ENCODE data around the gene MAP6.
"Not testable (repeated sequence)": the region's sequence is repeated elsewhere in the genome, so short reads cannot be mapped to it uniquely, and the experiment has no call there.

Gene MAP6

GRCh38 chr11:75589933-75590332 lies 78.9 kb downstream of the MAP6 start:
- no peak for DNase-seq

DNA sequence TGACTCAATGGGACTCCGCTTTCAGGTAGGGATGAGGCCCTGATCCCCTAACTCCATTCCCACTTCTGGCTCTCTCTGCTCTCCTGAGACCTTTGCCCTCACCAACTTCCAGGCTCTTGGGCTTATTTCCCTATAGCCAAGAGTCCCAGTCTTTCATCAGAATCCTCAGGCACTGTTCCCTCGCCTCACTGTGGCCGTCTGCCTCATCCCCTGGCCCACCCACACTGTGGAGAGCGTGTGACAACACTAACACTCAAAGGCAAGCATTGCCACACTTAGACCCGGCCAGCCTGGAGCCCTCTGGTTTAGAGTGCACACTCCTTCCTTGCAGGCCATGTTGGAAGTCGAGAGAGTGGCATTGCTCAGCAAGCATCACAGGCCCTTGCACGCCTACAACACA lies 79.8 kb downstream of the MAP6 start:
- DNase-seq = no peak

GRCh38 chr11:75588051-75588481 lies 80.8 kb downstream of the MAP6 start:
- no peak for DNase-seq

DNA sequence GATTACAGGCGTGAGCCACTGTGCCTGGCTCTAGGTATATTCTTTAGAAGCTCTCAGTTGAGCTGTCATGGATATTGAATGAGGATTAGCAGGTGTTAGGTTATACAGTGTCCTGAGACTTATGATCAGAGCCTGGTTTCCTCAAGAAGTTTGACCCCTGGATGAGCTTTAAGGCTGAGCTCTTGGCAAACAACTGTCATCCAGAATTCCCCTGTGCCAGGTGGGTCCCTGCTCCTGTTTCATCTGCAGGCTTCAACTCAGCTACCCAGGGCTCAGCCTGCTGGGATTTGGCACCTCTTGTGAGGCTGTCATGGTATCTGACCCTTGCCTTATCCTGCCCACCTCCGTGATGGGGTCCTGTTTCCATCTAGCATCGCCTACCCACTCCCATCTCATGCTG lies 82.4 kb downstream of the MAP6 start:
- no peak for DNase-seq

GRCh38 chr11:75585293-75585670 lies 83.6 kb downstream of the MAP6 start:
- DNase-seq = no peak

DNA sequence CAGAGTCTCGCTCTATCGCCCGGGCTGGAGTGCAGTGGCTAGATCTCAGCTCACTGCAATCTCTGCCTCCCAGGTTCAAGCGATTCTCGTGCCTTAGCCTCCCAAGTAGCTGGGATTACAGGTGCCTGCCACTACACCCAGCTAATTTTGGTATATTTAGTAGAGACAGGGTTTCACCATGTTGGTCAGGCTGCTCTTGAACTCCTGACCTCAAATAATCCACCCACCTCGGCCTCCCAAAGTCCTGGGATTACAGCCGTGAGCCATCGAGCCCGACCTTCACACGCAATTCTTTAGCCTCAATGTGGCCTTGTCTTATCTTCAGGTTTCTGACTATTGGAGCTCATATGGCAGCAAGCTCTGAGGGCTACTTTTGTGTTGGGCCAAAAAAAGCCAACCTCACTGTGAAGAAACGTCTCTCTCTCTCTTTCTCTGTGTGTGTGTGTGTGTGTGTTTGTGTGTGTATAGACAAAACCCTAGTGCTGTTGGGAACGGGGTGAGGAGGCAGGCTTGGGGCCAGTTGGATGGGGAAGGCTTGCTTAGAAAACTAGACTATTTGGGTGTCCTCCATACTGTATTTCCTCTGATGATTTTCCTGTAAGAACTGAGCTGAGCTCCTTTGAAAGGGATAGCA lies 84.1 kb downstream of the MAP6 start:
- DNase-seq = not testable (repeated sequence)

- peak; percentile 66 for DNase-seq
Measured at GRCh38 chr11:75583718-75584658, 84.8 kb downstream of the MAP6 start.

DNA sequence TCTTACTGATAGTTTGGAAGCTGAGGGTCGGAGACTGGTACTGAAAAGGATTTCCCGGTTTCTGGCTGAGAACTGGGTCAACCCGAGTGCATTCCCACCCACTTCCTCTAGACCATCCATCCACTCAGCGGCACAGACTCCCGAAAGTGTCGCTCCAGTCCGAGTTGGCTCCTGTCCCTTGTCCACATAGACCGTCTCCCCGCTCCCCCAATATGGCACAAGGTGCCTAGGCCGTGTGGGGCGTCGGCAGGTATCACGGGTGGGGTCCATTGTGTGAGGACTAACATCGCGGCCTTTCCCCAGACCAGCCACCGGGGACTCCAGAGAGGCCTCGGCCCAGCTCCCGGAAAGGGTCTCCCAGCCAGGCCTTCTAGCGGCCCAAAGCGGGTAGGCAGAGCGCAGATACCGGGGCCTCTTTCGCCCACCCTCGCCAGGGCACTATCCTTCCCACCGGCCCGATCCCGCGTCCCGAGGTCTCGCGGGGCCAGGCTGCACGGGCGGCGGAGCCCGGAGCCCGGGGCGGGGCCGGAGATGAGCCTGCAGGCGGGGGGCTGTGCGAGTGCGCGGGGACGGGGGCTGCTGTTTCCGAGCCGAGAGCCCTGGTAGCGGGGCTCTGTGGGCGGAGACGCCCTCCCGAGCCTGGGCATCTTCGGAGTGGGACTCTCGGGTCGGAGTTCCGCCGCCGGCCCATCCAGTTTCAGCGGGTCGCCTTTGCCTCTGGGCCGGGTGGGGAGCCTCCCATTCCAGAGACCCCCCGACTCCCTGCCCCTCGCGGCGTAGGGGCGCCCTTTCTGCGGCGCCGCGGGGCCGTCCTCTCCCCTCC lies 85.7 kb downstream of the MAP6 start:
- DNase-seq = peak; percentile 76

DNA sequence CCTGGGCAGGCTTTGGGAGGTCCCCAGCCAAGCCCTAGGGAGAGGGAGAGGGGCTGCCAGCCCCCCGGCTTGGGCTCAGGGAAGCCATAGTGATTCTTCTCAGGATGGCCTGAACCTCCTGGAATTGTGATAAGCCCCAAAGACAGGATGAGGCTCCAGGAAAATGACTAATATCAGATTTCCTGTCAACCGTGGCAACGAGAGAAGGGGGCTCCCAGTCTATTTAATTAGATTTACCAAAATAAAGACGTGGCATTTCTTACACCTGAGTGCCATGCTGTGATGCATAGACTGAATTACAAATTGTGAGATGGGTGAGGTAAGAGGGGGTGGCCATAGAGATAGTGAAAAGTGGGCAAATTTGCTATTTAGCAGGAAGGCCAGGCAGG lies 86.3 kb downstream of the MAP6 start:
- DNase-seq = no peak

- no peak for DNase-seq
Measured at GRCh38 chr11:75579841-75580240, 89.0 kb downstream of the MAP6 start.

DNA sequence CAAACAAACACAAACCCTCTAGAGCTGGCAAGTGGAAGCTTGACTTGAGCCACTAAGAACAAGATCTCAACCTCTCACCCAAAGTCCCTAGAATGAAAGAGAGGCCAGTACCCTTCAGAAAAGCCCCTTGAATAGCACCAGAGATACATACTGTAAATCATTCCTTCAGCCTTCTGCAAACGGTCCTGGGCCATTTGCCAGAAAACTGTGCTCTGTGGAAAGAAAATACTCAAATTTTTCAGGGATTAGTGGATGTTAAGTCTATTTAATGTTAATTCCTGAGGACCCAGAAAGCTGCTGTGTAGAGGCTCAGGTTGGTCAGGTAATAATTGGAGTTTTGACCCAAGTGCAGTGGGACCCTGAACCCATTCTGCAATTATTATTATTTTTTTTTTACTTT lies 89.9 kb downstream of the MAP6 start:
- DNase-seq = no peak

DNA sequence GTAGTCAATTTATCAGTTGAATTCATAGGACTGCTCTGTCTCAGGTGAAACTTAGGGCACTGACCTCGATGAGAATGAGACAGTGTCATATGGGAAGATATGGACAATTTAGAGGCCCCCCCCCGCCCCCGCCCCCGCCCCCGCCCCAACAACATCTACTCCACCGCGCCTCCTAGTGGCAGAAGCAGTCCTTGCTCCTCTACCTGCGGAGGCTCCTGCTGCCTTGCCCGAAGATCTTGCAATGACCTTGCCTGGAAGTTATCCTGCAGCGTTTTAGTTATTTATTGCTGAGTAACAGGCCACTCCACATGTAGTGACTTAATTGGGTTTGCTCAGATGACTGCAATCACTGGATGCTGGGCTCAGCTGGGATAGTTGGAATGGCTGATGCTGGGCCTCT lies 91.6 kb downstream of the MAP6 start:
- peak; percentile 35 for DNase-seq

GRCh38 chr11:75576499-75576918 lies 92.3 kb downstream of the MAP6 start:
- DNase-seq = peak; percentile 86

- no peak for DNase-seq
Measured at GRCh38 chr11:75576017-75576416, 92.8 kb downstream of the MAP6 start.

DNA sequence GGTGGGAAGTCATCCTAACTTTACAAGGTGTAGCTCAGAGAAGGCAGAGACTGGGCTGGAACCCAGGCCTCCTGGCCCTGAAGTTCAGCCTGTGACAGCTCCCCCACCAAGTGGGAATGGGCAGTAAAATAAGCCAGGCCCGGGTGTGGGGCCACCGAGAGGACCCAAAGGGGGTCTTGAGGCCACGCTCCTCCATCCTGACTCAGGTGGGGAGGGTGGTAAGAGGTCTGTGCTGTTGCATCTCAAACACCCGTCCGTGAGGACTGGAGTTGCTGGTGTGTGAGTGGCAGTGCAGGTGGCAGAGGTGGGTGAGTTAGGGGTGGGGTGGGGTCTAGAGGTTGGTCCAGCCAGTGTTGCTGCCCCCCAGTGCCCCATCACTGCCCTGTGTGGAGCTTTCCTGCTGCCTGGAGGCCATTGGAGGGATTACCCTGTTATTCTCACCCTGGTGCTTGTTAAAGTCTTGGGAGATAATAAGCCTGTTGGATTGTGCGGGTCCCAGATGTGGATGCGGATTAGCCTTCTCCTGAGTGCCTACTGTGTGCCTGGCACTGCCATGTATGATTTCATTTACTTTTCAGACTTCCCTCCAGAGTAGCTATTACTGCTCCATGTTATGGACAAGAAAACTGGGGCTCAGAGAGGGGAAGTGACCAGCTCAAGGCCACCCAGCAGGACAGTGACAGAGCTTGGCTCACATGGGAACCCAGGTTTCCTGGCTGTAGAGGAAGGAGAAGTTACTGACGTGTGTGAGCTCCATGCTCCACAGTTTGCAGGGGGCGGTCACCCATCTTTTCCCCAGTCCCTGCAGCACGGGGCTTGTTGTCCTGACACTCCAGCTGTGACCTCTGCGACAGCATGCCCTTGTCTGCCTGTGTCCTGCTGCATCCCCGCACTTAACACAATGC lies 93.9 kb downstream of the MAP6 start:
- peak; percentile 34 for DNase-seq

DNA sequence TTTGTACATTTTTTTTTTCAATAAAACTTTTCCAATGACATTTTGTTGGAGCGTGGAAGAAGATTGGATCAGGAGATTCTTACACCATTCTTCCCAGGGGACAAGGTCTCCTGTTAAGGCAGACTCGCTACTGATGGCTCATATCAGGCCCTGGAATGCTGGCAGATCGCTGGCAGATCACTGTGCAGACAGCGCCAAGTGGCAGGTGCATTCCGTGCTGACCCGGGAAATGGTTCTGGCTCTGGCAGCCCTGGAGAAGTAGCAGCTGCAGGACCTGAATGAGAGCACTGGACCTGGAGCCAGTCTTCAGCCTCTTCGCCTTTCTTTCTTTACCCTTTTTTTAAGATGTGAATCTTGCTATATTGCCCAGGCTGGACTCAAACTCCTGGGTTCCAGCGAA lies 96.1 kb downstream of the MAP6 start:
- DNase-seq = no peak

DNA sequence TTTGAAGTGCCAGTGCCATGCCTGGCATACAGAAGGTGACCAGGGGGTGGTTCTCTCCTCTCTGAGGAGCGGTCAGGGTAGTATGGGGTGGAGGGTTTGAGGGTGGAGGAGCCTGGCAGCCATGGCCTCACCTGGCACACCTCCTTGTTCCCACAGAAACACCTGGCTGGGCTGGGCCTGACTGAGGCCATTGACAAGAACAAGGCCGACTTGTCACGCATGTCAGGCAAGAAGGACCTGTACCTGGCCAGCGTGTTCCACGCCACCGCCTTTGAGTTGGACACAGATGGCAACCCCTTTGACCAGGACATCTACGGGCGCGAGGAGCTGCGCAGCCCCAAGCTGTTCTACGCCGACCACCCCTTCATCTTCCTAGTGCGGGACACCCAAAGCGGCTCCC lies 97.2 kb downstream of the MAP6 start:
- DNase-seq = no peak

DNA sequence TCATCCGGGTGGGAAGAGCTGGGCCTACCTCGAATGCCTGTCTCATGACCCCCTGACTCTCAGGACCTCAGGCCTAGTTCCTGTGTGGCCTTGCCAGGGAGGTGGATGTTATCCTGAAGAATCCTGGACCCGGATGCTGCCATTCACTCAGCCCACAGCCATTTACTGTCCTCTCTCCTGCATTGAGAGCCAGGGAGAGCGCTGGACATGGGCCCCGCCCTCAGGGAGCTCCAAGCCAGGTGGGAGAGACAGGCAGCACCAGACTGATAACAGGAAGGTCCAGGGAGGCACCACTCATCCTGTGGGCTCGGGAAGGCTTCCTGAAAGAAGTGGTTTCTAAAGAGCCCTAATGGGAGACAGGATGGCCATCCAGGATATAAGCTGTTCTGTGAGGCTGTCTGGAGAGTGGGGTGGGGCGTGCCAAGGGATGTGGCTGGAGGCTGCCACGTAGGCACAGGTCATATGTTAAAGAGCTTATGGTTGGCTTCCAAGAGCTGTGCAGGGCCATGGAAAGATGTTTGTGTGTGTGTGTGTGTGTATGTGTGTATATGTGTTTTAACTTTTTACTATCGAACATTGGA lies 98.2 kb downstream of the MAP6 start:
- no peak for DNase-seq

DNA sequence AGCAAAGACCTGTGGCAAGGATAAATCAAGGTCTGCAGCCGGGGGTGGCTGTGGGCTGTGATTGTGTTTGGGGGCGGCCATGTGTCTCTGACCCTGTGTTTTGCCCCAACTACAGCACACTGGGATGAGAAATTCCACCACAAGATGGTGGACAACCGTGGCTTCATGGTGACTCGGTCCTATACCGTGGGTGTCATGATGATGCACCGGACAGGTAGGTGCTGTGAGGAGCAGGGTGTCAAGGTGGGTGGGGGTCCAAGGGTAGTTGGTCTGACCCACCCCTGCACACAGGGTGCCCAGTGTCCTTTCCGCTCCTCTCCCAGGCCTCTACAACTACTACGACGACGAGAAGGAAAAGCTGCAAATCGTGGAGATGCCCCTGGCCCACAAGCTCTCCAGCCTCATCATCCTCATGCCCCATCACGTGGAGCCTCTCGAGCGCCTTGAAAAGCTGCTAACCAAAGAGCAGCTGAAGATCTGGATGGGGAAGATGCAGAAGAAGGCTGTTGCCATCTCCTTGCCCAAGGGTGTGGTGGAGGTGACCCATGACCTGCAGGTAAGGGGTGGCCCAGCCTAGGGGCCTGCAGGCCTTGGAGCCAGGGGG lies 100.1 kb downstream of the MAP6 start:
- no peak for DNase-seq

DNA sequence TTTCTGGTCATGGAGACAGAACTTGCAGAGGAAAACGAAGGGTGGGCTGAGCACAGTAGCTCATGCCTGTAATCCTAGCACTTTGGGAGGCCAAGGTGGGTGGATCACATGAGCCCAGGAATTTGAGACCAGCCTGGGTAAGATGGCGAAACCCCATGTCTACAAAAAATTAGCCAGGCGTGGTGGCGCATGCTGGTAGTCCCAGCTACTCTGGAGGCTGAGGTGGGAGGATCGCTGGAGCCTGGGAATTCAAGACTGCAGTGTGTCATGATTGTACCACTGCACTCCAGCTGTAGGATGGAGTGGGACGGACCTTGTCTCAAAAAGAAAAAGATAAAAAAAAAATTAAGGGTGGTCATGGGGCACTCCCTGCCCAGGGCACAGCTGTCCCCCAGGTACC lies 100.9 kb downstream of the MAP6 start:
- DNase-seq = no peak

DNA sequence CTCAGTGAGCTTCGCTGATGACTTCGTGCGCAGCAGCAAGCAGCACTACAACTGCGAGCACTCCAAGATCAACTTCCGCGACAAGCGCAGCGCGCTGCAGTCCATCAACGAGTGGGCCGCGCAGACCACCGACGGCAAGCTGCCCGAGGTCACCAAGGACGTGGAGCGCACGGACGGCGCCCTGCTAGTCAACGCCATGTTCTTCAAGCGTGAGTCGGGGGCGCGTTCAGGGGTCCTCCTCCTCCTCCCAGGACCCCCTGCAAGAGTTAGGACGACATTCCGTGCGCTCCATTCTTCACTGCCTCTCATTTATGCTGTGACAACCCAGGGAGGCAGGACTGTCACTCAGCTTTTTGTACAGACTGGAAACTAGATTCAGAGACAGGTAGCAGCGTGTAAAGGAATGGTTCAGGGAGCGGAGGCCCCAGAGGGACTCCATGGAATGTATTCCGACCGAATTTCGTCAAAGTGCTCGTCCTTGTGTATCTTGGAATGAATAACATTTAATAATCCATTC lies 102.0 kb downstream of the MAP6 start:
- no peak for DNase-seq
